GM18511 (cell line): ENCODE data around the gene CACFD1.

Experiments
- ATAC-seq: cut with Tn5 transposase; IDR thresholded peaks from one replicate; pipeline ENCODE4 v1.9.1; 2021; ENCODE audit warnings: mild to moderate bottlenecking, moderate library complexity; ENCODE audit not compliant: unreplicated experiment

Gene CACFD1

GRCh38 chr9:133478851-133479711, 19.3 kb downstream of the CACFD1 start, which contains the start of gene SLC2A6:
Gene SLC2A6, minus strand, starts transcription at chr9:133479099. Its CDS starts 40 bp downstream, at chr9:133479059.
- ATAC-seq, result peak; percentile 95

- no peak for ATAC-seq
Measured at GRCh38 chr9:133483611-133484010, 23.8 kb downstream of the CACFD1 start.

- ATAC-seq, result no peak
Measured at GRCh38 chr9:133484671-133485437, 25.1 kb downstream of the CACFD1 start.

- no peak for ATAC-seq
Measured at GRCh38 chr9:133485531-133486260, 25.9 kb downstream of the CACFD1 start.

- no peak for ATAC-seq
Measured at GRCh38 chr9:133487331-133487725, 27.6 kb downstream of the CACFD1 start.

- ATAC-seq, result no peak
Measured at GRCh38 chr9:133488686-133489252, 29.0 kb downstream of the CACFD1 start.

GRCh38 chr9:133489253-133490190, 29.7 kb downstream of the CACFD1 start:
- ATAC-seq, result no peak

- ATAC-seq, result no peak
Measured at GRCh38 chr9:133490201-133490681, 30.5 kb downstream of the CACFD1 start.

GRCh38 chr9:133490865-133491655, 31.3 kb downstream of the CACFD1 start:
- no peak for ATAC-seq

GRCh38 chr9:133491656-133491925, 31.8 kb downstream of the CACFD1 start:
- ATAC-seq, result no peak

- no peak for ATAC-seq
Measured at GRCh38 chr9:133492061-133493021, 32.6 kb downstream of the CACFD1 start.

GRCh38 chr9:133493428-133493827, 33.6 kb downstream of the CACFD1 start:
- ATAC-seq, result no peak

- ATAC-seq, result no peak
Measured at GRCh38 chr9:133493845-133494540, 34.2 kb downstream of the CACFD1 start.

GRCh38 chr9:133494636-133495326, 35.0 kb downstream of the CACFD1 start:
- no peak for ATAC-seq

- ATAC-seq, result no peak
Measured at GRCh38 chr9:133495327-133496293, 35.8 kb downstream of the CACFD1 start.
